IPS DF 4.7 (cell line): ENCODE data around the gene USP14.

Source experiments
- DNase-seq: peaks from one replicate; pipeline ENCODE4 v3.0.0-alpha.2; 2013; ENCODE audit warnings: low spot score; ENCODE audit errors: extremely low read depth

Gene USP14

GRCh38 chr18:159933-160332, 1.6 kb downstream of the USP14 start:
- no peak for DNase-seq

- DNase-seq: no peak
Observed at GRCh38 chr18:160831-161570, 2.6 kb downstream of the USP14 start.

- DNase-seq: no peak
Observed at GRCh38 chr18:172361-172760, 14.0 kb downstream of the USP14 start.

- DNase-seq: no peak
Observed at GRCh38 chr18:179499-179898, 21.1 kb downstream of the USP14 start.

- DNase-seq: no peak
Observed at GRCh38 chr18:181711-182110, 23.4 kb downstream of the USP14 start.

GRCh38 chr18:183769-184168, 25.4 kb downstream of the USP14 start:
- DNase-seq: no peak

GRCh38 chr18:189254-189653, 30.9 kb downstream of the USP14 start:
- DNase-seq: no peak

GRCh38 chr18:191725-192124, 33.4 kb downstream of the USP14 start:
- no peak for DNase-seq

GRCh38 chr18:192801-193200, 34.4 kb downstream of the USP14 start:
- DNase-seq: no peak

- no peak for DNase-seq
Observed at GRCh38 chr18:195651-196050, 37.3 kb downstream of the USP14 start.

GRCh38 chr18:199214-199613, 40.9 kb downstream of the USP14 start:
- DNase-seq: no peak

- no peak for DNase-seq
Observed at GRCh38 chr18:199768-200167, 41.4 kb downstream of the USP14 start.

- no peak for DNase-seq
Observed at GRCh38 chr18:210075-210474, 51.7 kb downstream of the USP14 start.

GRCh38 chr18:210733-211132, 52.4 kb downstream of the USP14 start:
- no peak for DNase-seq

- DNase-seq: no peak
Observed at GRCh38 chr18:211582-211981, 53.2 kb downstream of the USP14 start.

GRCh38 chr18:212780-213179, 54.4 kb downstream of the USP14 start:
- DNase-seq: no peak

GRCh38 chr18:213505-213904, 55.1 kb downstream of the USP14 start:
- DNase-seq: no peak

GRCh38 chr18:213966-214365, 55.6 kb downstream of the USP14 start:
- no peak for DNase-seq

- no peak for DNase-seq
Observed at GRCh38 chr18:215448-216010, 57.2 kb downstream of the USP14 start.

- DNase-seq: no peak
Observed at GRCh38 chr18:217532-218336, 59.4 kb downstream of the USP14 start.

- no peak for DNase-seq
Observed at GRCh38 chr18:220708-221107, 62.4 kb downstream of the USP14 start.

GRCh38 chr18:225745-226144, 67.4 kb downstream of the USP14 start:
- no peak for DNase-seq

GRCh38 chr18:227374-227773, 69.0 kb downstream of the USP14 start:
- DNase-seq: no peak
